GM18520 (cell line): ENCODE data around the gene AHSG.

Experiments used
- ATAC-seq: cut with Tn5 transposase; IDR thresholded peaks from one replicate; pipeline ENCODE4 v1.9.1; 2021; ENCODE audit not compliant: unreplicated experiment

The AHSG gene

GRCh38 chr3:186592682-186593081 lies 20.2 kb upstream of the AHSG start:
- no peak for ATAC-seq

DNA sequence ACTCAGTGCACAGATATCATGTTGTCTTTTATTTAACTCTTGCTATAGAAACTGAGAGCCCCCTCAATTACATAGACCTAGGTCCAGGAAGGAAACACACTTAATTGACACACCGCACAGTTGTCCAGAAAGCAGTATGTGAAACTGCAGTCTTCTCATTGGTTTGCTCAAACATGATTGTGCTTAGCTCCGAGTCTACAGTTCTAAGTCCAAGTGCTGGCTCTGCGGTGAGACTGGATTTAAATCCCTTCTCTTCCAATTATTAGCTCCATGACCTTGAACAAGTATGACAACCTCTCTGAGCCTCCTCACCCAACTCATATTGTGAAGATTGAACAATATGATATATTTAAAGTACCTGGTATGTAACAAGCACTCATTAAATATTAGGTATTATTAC lies 19.0 kb upstream of the AHSG start:
- ATAC-seq: no peak

DNA sequence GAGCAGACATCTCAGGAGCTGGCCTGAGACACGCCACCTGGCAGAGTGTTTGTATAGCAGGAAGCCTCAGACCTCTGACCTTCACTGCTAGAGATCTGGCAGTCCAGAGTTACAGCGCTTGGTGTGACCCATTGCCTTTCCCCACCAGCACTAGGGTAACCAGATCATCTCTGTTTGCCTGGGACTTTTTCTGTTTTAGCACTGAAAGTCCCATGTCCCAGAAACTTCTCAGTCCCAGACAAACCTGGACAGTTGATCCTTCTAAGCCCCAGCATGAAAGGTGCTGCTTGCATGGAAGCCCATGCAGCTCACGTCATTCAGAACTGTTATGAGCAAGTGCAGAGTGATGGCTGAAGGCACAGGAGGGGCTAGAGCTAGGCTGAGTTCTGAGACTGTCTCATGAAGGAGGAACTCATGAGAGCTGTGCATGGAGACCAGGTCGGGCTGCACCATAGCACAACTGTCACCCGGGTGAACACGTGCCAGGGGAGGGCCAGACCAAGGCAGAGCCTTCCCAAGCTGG lies 18.2 kb upstream of the AHSG start:
- ATAC-seq: no peak

GRCh38 chr3:186596568-186597287 lies 16.1 kb upstream of the AHSG start:
- no peak for ATAC-seq

GRCh38 chr3:186598108-186598784 lies 14.6 kb upstream of the AHSG start:
- ATAC-seq: no peak

GRCh38 chr3:186598794-186599141 lies 14.1 kb upstream of the AHSG start:
- no peak for ATAC-seq

GRCh38 chr3:186599142-186599784 lies 13.6 kb upstream of the AHSG start:
- no peak for ATAC-seq

DNA sequence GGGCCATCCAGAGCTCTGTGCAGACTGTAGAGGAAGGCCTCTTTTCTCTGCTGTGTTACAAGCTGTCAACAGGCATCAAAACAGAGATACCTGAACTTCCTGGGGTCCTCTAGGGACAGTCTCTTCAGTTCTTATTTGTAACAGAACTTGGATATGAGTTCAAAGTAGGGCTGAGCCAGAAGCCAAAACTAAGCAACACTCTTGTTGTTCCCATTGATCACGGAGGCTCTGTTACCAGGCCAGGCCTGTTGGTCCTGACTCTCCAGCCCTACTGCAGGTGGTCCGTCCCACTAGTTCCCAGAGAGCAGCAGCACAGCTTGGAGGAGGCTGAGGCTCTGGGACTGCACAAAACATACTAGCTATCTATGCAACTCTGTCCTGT lies 13.1 kb upstream of the AHSG start:
- no peak for ATAC-seq

- no peak for ATAC-seq
Observed at GRCh38 chr3:186600896-186601295, 12.0 kb upstream of the AHSG start.

DNA sequence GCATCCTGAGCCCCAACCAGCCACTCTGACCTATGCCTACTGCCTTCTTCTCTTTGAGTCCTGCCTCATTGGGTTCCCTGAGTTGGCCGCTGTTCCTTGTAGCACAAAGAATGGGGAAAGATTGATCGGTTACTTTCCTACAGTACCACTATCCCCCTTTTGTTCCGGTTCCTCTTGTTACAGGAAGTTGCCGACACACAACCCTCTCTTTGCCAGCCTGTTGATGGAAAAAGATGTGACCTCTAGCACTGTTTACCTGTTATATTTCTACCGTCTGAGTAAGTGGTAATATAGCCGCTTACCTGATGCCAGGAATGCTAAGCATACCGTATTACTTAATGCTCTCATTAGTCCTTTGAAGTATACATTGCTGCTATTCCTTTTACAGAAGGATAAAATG lies 9.7 kb upstream of the AHSG start:
- ATAC-seq: no peak

DNA sequence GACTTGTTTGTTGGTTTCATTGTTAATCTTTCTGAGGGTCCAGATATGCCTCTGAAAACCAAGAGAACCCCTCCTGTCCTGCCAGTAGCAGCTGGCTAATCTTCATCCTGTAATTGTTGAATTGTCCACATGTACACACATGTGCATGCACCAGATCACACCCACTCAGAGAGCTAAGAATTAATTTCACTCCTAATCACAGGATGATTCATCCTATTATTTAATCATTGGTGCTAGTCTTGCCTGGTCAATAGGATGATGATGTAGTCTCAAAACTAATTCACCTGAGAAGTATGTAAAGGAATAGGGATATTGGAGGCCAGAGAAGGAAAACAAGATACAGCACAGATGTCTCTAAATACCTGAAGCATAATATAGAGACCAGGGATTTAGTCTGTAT lies 7.8 kb upstream of the AHSG start:
- ATAC-seq: no peak

GRCh38 chr3:186605561-186606545 lies 7.0 kb upstream of the AHSG start:
- no peak for ATAC-seq

DNA sequence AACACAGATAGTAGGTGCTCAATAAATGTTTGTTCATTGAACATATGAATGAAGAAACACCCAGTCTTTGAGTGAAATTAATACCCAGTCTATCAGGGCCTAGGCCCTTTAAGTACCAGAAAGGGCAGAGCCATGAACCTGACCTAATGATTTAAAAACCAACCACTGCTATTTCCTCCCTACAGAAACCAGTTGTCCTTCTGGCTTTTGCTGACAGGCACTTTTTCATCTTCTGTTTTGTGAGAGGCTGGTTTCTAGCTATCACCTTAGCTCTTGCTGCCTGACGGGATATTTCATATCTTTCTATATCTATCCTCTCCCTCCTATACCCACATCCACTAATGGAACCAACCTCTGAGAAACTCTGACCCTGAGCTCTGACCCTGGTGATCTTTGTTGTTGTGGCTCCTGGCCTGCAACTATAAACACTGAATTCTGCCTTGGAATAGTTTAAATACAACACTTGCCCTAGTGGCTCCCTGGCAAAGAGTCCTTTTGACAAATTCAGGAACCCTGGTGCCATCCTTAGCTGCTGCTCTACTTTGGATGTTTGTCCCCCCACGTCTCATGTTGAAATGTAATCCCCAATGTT lies 4.1 kb upstream of the AHSG start:
- no peak for ATAC-seq

GRCh38 chr3:186609247-186609868 lies 3.5 kb upstream of the AHSG start:
- ATAC-seq: no peak

GRCh38 chr3:186612065-186612464 lies 795 bp upstream of the AHSG start:
- ATAC-seq: no peak

DNA sequence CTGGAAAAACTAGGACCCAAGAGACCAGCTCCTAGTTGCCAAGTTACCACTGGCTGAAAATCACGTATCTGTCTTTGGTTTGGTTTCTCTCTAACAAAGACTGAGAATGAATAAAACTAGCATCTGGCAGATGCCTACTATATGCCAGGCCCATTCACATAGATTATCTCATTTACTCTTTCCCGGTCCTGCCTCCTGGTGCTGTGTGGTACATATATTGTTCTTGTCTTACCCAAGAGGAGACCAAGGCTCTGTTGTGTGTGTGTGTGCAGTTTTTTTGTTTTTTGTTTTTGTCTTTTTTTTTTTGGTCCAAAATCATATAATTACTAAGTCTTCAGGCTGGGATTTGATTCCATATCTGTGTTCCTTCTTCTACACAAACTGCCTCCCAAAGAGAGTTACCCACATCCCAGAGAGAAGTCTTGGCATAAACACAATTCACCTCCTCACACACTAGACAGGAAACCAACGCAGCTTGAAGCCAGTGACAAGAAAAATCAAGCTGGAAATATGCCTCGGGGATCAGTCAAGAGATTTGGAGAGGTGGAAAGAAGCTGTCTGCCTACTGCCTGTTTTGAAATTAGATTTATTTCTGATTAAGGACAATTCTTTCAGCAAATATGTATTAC lies 891 bp downstream of the AHSG start:
- ATAC-seq: no peak

- ATAC-seq: no peak
Observed at GRCh38 chr3:186614266-186614596, 1.4 kb downstream of the AHSG start.

DNA sequence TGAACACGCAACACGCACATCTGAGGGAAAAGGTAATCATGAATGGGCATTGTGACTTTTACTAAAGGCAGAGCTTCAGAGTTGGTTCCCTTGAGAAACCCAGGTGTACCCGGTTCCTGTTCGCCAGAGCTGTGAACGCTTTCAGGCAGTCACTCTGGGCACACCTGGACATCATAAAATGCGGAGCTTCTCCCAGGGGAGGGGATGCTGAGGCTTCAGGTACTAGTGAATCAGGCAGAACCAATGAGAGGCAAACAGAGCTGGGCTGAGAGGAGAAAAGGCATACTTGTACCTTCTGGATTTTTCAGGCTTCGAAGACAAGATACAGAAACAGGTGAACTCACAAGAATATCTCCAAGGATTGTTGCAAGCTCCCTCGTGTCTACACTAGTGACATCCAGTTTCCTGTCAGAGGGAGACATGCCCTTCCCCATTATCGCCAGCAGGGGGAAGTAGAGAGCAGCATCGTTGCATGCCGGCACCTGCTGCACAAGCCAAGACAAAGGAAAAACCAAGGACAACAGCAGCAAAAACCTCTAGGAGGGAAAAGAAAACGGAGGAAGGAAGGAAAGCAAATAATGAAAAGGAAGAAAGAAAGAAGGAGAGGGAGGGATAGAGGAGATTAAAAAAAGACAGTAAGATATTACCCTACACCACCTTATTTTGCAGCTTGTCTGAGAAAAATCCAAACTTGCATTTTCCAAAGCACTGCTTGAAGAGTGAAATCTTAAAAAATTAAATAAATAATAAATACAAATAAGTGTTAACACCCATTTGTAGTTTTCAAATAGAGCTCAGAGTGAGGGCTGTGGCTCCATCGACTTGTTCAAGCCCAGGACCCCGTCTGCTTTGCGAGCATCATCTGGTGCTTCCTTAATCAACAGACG lies 2.0 kb downstream of the AHSG start:
- no peak for ATAC-seq

GRCh38 chr3:186616299-186616617 lies 3.4 kb downstream of the AHSG start:
- ATAC-seq: no peak
